GM18520 (cell line): ENCODE measurements around the gene IMPDH1.
A peak's percentile ranks its signal among the peaks of the same experiment; 100 is the strongest.

Source experiments
- ATAC-seq: cut with Tn5 transposase; IDR thresholded peaks from one replicate; pipeline ENCODE4 v1.9.1; 2021; ENCODE audit not compliant: unreplicated experiment

IMPDH1 gene

GRCh38 chr7:128363261-128363721 lies 46.5 kb downstream of the IMPDH1 start:
- no peak for ATAC-seq

DNA sequence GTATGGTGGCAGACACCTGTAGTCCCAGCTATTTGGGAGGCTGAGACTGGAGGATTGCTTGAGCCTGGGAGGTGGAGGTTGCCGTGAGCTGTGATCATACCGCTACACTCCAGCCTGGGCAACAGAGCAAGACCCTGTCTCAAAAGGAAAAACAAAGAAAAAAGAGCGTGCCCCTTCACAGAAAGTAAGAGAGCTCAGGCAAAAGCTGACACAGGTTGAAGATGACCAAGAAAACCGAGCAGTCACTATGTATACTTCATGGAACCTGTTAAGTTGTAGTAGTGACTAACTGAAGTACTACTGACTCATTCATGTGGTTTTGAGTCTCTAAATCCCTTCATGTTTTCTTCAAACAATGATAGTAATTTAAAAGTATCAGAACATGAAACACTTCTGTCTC lies 47.1 kb downstream of the IMPDH1 start:
- no peak for ATAC-seq

- ATAC-seq, result no peak
Measured at GRCh38 chr7:128361411-128362379, 48.1 kb downstream of the IMPDH1 start, which contains the start of gene PRRT4. PRRT4 (minus strand) TSS chr7:128361690.

GRCh38 chr7:128360359-128360678 lies 49.5 kb downstream of the IMPDH1 start:
- no peak for ATAC-seq

DNA sequence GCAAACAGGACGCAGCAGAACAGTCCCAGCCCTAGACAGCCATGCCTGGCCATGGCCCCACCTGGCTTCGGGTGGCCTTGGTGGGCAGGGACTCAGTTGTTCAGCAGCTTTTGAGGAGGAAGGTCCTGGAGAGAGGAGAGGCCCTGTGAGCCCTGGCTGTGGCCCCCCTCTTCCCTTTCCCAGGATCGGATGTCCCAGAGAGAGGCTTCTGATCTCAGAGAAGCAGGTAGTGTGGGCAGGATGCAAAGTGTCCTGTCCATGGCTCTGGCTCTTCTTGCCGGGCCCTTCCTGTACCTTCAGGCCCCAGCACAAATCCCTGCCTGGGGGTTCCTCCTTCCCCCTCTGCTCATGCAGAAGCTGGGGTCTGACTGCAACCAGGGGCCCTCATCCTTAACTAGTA lies 49.8 kb downstream of the IMPDH1 start:
- ATAC-seq, result no peak

DNA sequence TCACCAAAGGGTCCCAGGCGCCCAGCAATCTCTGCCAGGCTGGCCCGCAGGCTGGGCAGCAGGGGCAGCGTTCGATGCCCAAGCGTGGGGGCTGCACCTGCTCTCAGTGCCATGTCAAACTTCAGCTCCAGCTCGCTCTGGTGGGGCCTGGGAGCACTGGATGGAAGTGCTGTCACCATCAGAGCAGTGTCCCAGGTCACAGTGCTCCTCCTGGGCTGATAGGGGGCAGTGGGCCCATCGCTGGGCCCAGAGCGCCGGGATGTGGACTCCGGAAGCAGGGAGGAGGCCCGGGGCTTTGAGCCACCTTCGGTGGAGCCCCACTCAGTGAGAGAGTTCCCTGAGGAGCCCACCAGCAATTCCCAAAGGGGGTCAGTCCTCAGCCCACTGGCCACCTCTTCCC lies 50.4 kb downstream of the IMPDH1 start:
- ATAC-seq, result no peak

DNA sequence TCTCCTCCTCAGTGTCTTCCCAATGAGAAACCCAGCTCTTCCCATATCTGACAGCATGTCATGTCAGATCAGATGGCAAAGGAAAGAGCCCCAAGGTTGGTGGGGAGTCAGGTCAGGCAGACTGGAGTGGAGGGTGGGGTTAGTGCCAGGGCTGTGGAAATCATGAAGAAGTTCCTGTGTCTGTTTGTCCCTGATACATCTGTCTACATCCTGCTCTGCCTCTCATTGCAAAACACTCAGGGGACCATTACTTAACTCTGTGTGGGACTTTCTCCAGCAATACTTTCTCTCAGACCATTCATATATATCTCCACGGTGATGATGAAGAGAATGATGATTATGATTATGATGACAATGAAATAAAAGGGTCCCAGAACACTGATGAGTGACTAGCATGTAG lies 51.5 kb downstream of the IMPDH1 start:
- ATAC-seq, result no peak

GRCh38 chr7:128357217-128357613 lies 52.6 kb downstream of the IMPDH1 start:
- no peak for ATAC-seq

- ATAC-seq, result no peak
Measured at GRCh38 chr7:128356546-128357216, 53.1 kb downstream of the IMPDH1 start.

GRCh38 chr7:128353610-128354009 lies 56.2 kb downstream of the IMPDH1 start:
- no peak for ATAC-seq

GRCh38 chr7:128353189-128353588 lies 56.6 kb downstream of the IMPDH1 start:
- no peak for ATAC-seq

DNA sequence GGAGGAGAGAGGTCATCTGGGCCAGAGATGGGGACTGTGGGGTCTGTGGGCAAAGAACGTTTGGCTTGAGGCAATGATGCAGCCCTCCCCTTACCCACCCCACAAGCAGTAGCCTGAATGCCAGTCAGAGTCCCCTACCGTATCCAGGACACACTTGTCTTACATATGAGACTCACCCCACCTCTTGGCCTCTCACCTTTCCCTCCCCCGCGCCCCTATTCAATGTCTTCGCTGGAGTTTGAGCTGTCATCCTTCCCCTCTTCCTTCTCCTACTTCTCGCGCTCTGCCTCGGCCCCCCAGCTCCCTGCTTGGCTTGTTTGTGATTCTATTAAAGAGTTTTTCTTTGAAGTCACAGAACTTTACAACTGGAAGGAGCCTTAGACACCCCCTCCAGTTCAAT lies 57.1 kb downstream of the IMPDH1 start:
- no peak for ATAC-seq

GRCh38 chr7:128352153-128352537 lies 57.6 kb downstream of the IMPDH1 start:
- no peak for ATAC-seq

GRCh38 chr7:128351296-128352152 lies 58.3 kb downstream of the IMPDH1 start:
- ATAC-seq, result no peak

DNA sequence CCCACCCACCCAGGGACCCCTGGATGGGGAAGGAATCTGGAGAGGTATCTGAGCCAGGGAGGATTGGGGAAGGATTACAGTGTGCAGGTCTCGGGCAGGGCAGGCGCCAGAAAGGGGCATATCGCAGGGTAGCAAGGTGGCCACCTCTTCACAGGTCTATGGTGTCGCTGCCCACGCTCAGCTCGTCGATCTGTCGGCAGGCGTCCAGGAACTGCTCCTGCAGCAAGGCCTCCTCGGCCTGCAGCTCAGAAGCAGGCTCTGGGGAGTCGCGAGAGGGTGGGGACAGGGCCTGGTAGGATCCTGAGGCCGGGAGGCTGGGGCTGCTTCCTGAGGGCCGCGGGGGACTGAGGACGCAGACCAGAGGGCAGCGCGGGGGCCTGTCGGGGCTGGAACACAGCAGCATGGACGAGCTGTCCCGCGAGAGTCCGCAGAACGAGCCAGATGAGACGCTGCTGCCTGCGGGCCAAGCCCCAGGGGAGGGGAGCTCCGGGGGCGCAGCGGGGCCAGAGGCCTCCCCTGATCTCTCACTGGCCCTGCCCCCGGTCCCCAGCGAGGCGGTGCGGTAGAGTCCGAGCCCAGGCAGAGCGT lies 59.0 kb downstream of the IMPDH1 start:
- ATAC-seq, result no peak

- no peak for ATAC-seq
Measured at GRCh38 chr7:128349466-128349825, 60.3 kb downstream of the IMPDH1 start.

DNA sequence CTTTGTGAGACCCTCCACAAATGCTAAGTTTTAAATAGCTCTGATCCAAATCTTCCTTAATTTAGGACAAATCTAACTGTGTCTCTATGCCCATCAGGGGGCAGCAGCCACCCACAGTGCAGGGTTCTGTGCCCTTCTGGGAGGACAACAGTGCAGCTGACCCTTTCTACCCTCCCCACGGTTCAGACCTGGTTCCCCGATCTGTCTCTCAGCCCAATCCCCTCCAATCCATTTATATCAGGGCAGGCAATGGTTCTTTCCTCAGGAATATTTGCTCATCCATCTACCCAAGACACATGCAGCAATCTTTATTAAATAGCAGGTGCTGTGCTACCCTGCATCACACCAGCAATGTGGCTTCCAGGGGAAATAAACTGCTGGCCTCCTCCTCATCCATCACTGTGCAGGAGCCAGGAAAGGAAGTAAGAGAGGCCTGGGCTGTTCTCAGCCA lies 62.1 kb downstream of the IMPDH1 start:
- no peak for ATAC-seq

GRCh38 chr7:128344431-128344774 lies 65.4 kb downstream of the IMPDH1 start:
- ATAC-seq, result no peak

DNA sequence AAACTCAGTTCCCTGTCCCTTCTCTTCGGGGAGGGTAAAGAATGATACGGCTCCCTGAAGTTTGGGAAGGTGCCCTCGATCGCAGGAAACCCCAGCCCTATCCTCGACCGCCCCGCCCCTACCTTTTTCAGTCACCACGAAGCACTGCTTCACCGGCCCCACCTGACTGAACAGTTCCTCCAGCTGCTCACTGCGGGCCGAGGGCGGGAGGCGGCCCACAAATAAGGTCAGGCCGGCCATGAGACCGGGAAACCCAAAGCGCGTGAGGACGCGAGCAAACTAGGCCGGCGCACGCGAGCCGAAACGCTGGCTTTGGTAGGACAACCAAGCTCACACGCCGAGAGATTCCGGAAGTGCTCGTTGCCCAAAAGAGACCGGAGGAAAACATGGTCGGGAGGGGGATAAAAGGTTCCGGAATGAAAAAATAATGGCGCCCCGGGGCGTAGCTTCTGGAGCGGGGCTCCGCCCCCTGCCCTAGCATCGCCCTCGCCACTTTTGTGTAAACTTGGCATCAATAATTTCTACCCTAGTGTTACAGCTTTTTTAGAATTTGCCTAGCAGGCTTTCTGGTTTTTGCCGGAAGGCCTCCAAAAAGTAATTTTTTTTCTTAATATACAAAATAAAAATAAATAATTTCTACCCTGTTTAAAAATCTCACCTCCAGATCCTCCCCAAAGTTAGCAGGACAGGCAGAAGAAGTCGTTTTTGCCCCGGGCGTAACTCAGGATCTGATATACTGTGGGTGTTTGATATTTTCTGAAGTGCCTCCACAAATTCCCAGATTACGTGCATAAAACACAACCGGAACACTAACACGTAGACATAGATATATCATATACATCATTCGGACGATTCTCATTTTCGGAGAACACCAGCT lies 66.0 kb downstream of the IMPDH1 start, which contains the start of gene RBM28:
TSS of gene RBM28 (minus strand) at position 355 of the 877 bp plus-strand sequence. CDS start at position 240, 115 bp downstream.
- peak; percentile 92 for ATAC-seq
